ENCODE measurements around the gene KRT86.
"Not testable (repeated sequence)": the region's sequence is repeated elsewhere in the genome, so short reads cannot be mapped to it uniquely, and the experiment has no call there.

The KRT86 gene

DNA sequence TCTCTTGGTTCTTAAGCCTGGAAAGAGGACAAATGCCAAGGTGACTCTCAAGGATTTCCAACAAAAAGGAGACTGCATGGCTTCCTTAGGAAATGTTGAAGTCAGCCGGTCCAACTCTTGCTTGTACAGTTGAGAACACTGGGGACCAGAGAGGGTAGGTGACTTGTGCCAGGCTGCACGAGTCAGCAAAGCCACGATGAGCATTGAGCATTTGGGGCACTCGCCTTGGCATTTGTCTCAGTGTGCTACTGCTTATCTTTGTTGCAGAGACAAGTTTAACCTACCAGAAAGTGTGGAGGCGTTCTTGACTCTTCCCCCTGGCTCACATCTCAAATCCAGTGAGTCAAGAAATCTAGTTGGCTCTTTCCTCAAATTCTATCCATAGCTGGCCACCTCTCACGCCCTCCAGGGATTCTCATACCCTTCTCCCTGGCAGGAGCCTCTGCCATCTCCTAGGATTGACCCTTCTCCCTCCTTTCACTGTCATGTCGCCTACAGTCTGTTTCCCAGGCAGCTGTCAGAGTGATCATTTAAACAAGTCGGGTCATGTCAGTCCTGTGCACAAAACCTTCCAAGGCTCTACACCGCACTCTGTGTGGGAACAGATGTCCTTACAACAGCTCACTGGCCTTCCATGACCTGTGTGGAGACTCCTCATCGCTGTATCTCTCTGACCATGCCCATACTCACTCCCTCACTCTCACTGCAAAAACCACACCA is 64.0 kb downstream of the KRT86 start:
- no peak for DNase-seq (ENCODE audit: low read depth)

DNA sequence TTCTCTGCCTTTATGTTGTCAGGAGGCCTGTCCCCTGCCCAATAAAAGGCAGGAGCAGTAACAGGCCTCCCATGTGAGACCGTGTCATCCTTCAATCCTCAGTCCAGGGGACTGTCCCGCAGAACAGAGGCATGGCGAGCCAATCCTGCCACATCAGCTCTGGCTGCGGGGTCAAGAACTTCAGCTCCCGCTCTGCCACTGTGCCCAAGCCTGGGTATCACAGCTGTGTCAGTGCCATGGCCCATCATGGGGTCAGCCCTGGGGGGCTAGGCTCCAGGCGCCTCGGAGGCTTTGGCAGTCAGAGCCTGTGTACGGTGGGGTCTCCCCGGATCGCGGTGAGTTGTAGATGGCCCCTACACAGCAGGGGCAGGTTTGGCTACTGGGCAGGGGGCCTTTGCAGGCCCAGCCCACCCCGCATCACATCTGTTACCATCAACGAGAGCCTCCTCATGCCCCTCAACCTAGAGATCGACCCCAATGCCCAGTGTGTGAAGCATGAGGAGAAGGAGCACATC is 66.7 kb downstream of the KRT86 start:
- no peak for DNase-seq (ENCODE audit: low read depth)

DNA sequence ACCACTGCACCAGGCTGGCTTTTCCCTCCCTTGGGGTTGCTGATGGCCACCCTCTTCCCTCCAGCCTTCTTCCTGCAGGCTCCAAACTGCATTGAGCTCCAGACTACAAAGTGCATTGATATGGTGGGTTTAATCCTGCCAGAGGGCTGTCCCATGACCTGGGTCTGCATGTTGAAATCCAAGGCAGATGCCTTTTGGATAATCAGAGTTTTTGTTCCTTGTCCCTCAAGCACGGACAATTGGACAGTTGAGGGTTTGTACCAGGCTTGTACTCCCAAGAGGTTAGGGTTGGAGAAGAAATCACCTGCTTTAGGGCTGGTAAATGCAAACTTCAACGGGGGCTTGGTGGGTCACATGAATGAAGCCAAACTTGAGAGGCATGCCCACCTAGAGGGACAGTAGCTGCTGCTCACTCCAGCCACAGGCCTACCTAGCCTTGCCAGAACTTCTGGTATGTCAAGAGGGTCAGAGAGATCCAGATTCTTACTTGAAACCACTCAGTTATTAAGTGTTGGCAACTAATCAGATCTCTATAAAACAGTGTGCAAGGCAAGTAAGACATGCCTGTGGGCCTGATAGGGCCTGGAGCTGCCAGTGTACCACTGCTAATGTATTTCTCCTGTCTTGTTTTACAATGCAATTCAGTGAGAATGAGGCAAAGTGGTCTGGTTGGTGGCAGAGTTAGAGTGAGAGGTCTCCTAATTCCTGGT is 68.5 kb downstream of the KRT86 start:
- no peak for DNase-seq (ENCODE audit: low read depth)

DNA sequence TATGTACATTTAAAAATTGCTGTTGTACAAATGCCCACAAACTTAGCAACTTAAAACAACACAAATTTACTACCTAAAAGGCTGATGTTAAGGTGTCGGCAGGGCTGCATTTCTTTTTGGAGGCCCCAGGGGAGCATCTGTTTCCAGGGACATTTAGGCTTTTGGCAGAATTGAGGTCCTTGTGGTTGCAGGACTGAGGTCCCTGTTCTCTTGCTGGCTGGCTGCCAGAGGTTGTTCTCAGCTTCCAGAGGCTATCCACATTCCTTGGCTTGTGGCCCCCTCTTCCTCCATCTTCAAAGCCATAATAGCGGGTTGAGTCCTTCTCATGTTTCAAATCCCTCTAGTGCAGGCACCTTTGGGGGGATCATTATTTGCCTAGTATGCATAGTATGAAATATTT is 69.1 kb downstream of the KRT86 start:
- DNase-seq (ENCODE audit: low read depth): no peak

DNA sequence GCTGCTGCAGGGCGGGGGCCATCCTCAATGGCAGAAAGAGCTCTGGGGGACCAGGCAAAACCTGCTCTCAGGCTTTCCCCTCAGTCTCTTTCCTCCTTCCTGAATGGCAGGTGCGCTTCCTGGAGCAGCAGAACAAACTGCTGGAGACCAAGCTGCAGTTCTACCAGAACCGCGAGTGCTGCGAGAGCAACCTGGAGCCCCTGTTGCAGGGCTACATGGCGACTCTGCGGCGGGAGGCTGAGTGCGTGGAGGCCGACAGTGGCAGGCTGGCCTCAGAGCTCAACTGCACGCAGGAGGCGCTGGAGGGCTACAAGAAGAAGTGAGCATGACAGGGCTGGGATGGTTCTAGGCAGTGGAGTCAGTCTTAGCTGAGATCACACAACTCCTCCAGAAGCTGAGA is 69.7 kb downstream of the KRT86 start:
- DNase-seq (ENCODE audit: low read depth): no peak

DNA sequence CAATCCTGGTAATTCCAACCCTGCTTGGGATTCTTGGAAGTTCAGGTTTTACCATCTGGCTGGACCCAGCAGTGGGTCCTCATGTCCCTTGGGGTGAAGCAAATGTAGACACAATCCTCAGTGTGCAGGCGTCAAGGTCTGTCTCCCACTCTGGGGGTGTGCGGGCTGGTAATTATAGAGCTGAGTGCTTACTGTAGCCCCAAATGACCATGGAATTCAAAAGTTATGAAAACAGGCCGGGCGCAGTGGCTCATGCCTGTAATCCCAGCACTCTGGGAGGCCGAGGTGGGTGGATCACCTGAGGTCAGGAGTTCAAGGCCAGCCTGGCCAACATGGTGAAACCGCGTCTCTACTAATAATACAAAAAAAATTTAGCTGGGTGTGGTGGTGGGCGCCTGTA is 70.6 kb downstream of the KRT86 start:
- not testable (repeated sequence) for DNase-seq (ENCODE audit: low read depth)

DNA sequence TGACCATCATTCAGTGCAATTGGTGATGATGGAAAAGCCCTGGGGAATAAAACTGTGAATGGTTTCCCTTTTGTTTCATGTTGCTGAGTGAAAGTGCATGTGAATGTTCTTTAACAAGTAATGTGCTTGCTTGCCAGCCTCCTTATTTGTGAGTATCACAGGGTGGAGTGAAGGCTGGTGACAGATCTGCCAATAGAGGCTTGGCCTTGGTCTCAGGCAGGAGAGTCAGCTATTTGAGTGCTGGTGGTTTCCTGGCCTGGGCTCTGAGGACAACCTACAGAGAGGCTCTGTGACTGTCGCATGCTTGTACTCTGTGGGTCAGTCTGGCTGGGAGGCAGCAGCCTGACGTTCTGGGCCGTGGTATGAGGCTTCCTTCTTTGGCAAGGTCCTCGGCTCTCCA is 72.1 kb downstream of the KRT86 start:
- DNase-seq (ENCODE audit: low read depth): no peak

DNA sequence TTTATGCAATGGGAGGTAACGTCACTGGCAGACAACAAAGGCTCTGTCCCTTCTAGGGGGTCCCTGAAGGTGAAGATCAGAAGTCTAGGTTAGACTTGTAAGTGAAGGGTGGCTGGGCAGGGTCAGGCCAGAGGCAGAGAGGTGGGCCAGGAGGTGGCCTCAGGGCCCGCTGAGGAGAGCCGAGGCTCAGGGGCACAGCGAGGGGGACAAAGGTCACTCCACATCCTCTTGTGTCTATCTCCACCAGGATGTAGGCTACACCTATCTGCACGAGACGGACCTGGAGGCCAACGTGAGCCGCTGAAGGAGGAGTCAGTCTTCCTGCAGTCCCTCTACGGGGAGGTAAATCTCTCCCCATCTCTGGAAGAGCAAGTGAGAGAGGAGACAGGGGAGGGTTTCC is 72.6 kb downstream of the KRT86 start:
- no peak for DNase-seq (ENCODE audit: low read depth)

DNA sequence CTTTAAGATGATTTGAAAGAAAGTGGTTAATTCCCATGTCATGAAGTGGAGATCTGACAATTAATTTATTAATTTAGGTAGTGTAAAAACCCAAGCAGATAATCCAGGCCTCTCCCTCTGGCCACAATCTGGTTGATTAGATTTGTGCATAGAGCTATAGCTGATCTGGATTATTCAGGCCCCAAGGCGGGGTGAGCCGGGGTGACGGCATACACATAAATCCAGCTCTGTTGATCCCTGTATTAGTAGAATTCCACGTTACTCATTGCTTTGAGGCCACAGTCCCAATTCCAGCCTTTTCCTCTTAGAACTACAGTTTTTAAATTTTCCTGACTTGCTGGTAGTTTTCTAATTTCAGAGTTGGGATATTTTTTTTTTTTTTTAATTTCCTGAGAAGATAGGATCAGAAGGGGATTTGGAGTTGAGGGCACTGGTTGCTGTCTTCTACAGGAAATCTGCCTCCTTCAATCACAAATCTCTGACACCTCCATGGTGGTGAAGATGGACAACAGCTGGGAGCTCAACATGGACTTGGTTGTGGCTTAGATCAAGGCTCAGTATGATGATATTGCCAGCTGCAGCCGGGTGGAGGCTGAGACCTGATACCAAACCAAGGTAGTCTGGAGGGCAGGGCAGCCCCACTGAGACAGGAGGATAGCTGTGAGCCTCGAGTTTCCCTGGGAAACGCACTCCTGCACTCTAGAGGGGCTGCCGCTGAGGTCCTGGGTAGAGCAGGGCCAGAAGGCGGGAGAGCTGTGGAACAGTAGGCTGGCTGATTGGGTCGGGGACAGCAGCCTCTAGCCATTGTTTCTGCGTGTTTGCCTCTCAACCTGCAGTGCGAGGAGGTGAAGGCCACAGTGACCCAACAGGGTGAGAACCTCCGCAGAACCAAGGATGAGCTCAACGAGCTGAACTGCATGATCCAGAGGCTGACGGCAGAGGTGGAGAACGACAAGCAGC is 73.4 kb downstream of the KRT86 start:
- peak; percentile 80 for DNase-seq (ENCODE audit: low read depth)

DNA sequence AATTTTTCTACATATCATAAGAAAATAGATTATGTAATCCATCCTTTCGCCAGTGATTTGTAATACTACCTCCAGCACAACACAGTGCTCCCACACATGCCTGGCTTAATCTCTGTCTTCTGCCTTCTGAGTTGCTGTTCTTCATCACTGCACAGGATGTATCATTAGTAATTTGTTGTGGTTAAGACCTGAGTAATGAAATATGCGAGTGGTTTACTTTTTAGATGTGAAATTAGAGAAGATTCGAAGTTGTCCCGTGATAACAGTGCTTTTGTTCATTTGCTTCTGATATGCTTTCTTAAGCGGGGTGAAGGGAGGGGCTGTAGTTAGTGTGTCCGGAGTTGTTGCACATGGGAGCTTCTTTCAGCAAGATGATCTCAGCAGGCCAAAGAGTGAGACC is 74.8 kb downstream of the KRT86 start:
- peak; percentile 98 for DNase-seq (ENCODE audit: low read depth)

DNA sequence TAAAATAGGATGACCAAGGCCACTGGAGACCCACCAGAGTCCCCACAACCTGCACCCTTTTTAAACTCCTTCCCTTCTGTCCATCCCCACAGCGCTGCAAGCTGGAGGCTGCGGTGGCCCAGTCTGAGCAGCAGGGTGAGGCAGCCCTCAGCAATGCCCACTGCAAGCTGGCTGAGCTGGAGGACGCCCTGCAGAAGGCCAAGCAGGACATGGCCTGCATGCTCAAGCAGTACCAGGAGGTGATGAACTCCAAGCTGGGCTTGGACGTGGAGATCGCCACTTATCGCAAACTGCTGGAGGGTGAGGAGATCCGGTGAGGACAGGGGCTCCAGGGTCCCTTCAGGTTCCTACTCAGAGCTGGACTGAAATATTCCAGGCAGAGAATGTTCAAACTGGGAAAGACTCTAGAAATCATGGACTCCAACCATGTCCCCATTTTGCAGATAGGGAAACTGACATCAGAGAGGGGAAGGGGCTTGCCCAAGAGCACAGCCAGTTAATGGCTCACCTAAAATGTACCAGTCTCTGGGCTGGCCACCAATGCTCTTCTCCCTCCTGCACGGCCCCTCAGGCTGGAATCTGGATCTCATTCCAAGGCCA is 75.7 kb downstream of the KRT86 start:
- no peak for DNase-seq (ENCODE audit: low read depth)

DNA sequence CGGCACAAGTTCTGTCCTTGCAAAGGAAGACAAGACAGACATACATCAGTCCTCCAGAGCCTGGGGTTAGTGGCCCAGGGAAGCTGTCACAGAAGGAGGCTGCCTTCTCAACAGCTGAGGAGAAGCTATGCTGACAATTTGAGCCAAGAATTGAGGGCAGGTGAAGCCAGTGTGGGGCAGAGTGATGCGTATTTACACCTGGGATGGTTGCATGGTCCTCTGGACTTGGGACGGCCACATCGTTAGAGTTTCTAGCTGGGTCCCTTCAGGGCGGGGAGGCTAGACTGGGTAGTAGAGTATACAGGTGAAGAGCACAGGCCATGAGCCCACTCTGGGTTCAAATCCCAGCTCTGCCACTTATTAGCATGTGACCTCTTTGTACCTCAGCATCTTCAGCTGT is 76.3 kb downstream of the KRT86 start:
- DNase-seq (ENCODE audit: low read depth): no peak

DNA sequence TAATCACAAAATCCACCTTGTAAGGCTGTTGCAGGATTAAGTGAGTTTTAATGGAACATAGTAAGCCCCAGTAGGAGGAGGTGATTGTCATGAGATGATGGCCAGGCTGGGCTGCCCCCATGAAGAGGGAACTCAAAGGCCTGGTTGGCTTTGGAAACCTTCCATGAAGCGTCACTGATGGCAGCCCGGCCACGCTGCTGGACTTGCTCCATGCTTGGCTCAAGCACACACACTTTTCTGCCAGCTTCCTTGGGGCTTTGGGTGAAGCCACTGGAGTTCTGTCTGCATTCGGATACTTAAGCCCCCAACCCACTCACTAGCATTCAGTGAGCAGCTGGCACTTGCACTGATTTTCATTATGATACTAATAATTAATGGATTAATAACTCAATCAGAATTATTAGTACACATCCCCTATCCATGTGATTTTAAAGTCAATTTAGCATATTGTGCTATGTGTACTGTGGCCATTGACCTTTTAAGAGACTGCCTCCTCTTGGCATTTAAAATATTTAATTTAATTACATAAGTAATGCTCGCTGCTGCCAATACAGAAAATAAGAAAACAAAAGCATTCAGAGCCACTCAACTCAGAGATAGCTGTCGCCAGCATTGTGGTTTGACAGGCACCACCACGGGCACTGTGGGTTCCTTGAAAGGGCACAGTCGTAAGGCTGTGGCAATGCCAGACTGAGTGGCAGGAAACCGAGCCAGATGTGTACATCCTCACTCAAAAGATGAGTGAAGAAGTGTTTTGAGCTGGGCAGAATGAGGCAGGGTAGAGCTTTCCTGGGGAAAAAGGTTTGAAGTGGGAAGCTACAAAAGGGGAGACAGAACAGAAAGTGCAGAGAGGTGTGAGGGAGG is 77.0 kb downstream of the KRT86 start:
- no peak for DNase-seq (ENCODE audit: low read depth)

DNA sequence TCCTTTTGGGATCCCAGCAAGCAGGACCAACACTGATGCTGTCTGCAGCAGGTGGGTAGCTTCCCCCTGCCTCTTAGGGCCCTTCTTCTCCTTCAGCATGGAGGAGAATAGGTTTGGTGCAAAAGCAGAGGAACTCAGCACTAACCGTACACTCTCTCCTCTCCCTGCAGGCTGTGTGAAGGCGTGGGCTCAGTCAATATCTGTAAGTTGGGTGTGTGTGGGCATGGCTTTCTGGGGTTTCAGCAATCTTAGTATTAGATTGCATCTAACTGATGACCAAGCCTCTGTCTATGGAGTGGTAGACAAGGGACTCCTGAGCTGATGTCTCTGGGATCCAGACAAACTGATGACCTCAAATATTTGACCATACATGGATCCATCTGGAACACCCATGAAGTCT is 78.5 kb downstream of the KRT86 start:
- no peak for DNase-seq (ENCODE audit: low read depth)

DNA sequence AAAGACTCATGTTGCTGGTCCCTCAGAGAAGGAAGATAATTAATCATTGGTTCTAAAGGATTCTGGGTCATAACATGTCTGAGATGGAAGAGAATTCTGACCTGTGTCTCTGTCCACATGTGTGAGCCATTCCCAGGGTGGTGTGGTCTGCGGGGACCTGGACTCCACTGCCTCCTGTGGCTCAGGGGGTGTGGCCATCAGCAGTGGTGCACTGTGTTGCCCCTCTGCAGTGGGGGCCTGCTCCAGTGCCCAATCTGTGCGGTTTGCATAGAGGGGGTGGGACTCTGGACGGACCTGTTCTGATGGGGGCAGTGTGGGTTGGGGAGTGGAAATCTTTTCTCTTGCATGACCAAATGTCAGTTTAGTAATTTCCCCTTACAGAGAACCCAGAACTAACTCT is 79.3 kb downstream of the KRT86 start:
- no peak for DNase-seq (ENCODE audit: low read depth)

DNA sequence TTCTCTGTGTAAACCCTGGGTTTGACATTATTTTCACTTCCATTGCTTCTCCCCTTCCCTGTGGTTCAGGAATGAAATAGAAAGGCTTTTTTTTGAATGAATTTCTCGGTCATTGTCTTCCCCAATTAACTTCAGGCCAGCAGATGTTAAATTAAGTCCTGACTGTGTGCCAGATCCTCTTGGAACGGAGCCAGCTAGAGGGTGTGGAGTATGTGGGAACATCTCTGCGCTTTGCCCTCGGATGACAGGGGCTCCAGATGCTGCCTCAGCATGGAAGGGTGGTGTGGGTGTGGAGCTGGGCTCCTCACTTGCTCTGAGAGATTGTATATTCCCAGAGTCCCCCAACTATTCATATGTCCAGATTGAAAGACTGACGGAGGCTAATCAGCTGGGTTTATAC is 79.8 kb downstream of the KRT86 start:
- DNase-seq (ENCODE audit: low read depth): no peak

DNA sequence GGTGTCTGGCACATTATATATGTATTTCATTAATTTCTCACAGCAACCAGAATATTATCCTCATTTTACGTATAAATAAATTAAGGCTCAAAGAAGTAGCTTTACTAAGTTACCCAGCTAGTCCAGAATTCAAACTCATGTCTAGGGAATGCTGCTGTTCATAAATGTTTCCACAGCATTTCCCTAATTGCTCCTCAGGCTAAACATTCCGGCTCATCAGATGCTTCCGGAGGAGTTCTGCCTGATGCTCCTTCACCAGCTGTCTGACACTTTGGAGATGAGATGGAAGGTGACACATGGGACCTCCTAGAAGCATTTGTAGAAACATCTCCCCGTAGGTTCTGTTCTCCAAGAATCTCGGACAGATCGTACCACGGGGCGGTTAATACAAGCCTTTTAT is 80.7 kb downstream of the KRT86 start:
- DNase-seq (ENCODE audit: low read depth): no peak

DNA sequence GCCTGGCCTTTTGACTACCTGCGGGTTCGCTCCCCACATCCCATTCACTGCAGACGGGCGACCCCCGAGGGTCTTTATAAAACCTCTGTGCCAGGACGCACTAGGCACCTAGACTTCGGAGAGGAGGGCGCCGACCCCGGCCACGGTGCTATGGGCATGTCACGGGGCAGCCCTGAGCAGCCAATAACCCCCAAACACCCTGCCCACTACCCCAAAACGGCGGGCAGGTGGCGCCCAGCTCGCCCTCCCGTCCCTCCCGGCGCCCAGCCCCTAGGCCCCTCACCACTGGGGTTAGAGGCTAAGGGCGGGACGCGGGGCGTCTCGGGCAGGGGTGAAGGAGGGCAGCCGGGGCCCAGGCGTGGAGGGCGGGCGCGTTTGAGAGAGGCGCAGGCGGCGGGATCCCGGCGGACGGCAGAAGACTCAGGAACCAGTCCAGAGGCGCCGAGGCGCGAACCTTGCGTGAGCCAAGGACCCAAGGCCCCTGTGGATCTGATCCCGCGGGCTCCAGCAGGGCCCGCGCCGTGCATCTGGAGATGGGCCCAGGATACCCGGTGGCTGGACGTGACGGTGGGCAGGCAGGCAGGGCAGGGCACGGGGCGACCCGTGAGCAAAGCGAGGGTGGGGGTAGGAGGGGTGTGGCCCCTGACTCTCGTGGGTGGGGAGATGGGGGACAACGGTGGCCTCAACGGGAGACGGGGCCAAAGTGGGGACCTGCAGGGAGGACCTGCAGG is 81.8 kb downstream of the KRT86 start:
- no peak for DNase-seq (ENCODE audit: low read depth)

DNA sequence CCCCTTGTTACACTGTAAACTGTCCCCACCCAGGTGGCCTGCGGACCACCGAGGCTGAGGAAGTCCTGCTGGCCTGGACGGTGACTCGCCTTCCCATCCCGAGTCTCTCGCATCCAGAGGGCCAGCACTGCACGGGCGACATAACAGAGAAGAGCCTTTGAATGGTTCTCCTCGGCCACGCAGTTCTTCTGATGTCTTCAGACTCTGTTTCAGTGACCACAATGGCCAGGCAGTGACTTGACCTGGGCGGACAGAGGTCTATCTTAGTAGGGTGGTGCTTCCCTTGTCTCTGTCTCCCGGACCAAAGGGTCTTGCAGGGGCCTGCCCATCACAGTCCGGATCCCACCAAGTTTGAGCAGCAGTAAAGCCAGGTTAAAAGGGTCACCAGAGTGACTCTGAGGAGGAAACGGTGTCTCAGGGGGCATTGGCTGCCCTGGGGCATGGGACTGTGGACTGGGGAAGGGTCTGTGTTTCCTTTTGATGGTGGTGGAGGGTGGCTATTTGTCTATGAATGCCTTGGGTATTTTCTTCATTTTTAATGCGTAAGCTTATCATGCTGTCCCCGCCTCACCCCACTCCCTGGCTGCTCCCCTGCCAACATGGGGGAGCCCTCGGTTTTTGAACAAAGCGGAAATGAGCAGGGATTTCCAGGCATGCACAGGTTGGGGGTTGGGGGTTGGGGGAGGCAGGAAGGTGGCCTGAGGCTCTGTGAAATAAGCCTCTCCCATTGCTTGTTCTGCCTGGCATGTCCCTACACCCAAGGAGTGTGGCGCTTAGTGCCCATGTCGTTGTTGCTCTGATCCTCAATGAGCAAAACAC is 82.5 kb downstream of the KRT86 start:
- DNase-seq (ENCODE audit: low read depth): no peak
